H1 (cell line): ENCODE results near the gene ZBTB20. TPM values are rescaled to one million over a fixed set of nuclear protein-coding genes. Genes with fewer than 3 reads are reported as not detected.

ENCODE experiments used
- CTCF ChIA-PET: fragments of 300-600 bp; sonication (Branson Sonifier 250); formaldehyde crosslinking; loops from one replicate; lab custom pipeline; 2021; ENCODE audit not compliant: partially characterized antibody; lab: Charles Lee
- POLR2A ChIA-PET: fragments of 300-600 bp; sonication (Branson Sonifier 250); formaldehyde crosslinking; loops from one replicate; lab custom pipeline; 2021; ENCODE audit warnings: inconsistent platforms; ENCODE audit not compliant: partially characterized antibody; lab: Charles Lee
- DNase-seq, 2 experiments: peaks; one replicate each; pipeline versions ENCODE4 v3.0.0 to v3.0.0-alpha.2; 2010 to 2022; ENCODE audit warnings: low spot score in 2 of 2, low read depth in 1 of 2, mixed read lengths in 1 of 2
- FAIRE-seq: peaks from 2 replicates; lab custom pipeline; 2011; peaks lifted over from hg19 to GRCh38; lab: Jason Lieb, UNC
- H2AFZ ChIP-seq: 2 replicates; pipeline ENCODE4 v1.8.1; 2012; ENCODE audit warnings: low read length, inconsistent platforms
- H2AK5ac ChIP-seq: 2 replicates; pipeline ENCODE4 v1.6.1; 2013; ENCODE audit warnings: low read depth, low read length
- H2BK120ac ChIP-seq: replicated peaks from 2 replicates; pipeline ENCODE3; 2013; ENCODE audit warnings: low read depth, low read length, inconsistent platforms
- H2BK12ac ChIP-seq: 2 replicates; pipeline ENCODE4 v1.6.1; 2013; ENCODE audit warnings: low read depth, low read length
- H2BK15ac ChIP-seq: 2 replicates; pipeline ENCODE4 v1.6.1; 2013; ENCODE audit warnings: low read length
- H2BK20ac ChIP-seq: 2 replicates; pipeline ENCODE4 v1.6.1; 2013; ENCODE audit warnings: low read length
- H2BK5ac ChIP-seq: 2 replicates; pipeline ENCODE4 v1.6.1; 2013; ENCODE audit warnings: low read depth, low read length
- H3K14ac ChIP-seq: 2 replicates; pipeline ENCODE4 v1.6.1; 2013; ENCODE audit warnings: inconsistent platforms; ENCODE audit not compliant: insufficient read length
- H3K18ac ChIP-seq: 2 replicates; pipeline ENCODE4 v1.6.1; 2013; ENCODE audit warnings: low read length; ENCODE audit errors: extremely low read depth
- H3K23ac ChIP-seq: 2 replicates; pipeline ENCODE4 v1.6.1; 2013; ENCODE audit warnings: inconsistent platforms; ENCODE audit not compliant: insufficient read length
- H3K23me2 ChIP-seq: 2 replicates; pipeline ENCODE4 v1.6.1; 2013; ENCODE audit warnings: low read depth, low read length
- H3K27ac ChIP-seq: 2 replicates; pipeline ENCODE4 v1.6.1; 2011; ENCODE audit warnings: low read depth, low read length, inconsistent platforms
- H3K27me3 ChIP-seq, 4 experiments: replicated peaks in 1 of 4; 1 replicate in 1 of 4; 2 replicates in 3 of 4; pipeline versions ENCODE4 v1.6.1 to v1.8.1; 2011 to 2013; ENCODE audit warnings: low read length in 3 of 4, mild to moderate bottlenecking in 3 of 4, inconsistent platforms in 2 of 4, mixed read lengths in 2 of 4, moderate library complexity in 1 of 4; ENCODE audit not compliant: control insufficient read depth in 3 of 4, insufficient read depth in 3 of 4; ENCODE audit errors: extremely low read depth in 1 of 4
- H3K36me3 ChIP-seq, 4 experiments: 2 replicates each; pipeline versions ENCODE4 v1.6.1 to v1.8.1; 2011 to 2013; ENCODE audit warnings: mild to moderate bottlenecking in 4 of 4, low read length in 3 of 4, moderate library complexity in 2 of 4, control low read depth in 1 of 4, inconsistent platforms in 1 of 4; ENCODE audit not compliant: insufficient read depth in 4 of 4, control insufficient read depth in 2 of 4
- H3K4ac ChIP-seq: replicated peaks from 2 replicates; pipeline ENCODE3; 2013; ENCODE audit warnings: low read length, low read depth, mixed read lengths, inconsistent platforms; ENCODE audit not compliant: insufficient read length
- H3K4me1 ChIP-seq, 4 experiments: replicated peaks in 1 of 4; 1 replicate in 1 of 4; 2 replicates in 3 of 4; pipeline versions ENCODE4 v1.6.1 to v1.8.1; 2011 to 2013; ENCODE audit warnings: low read length in 3 of 4, inconsistent platforms in 2 of 4, mixed read lengths in 1 of 4; ENCODE audit not compliant: insufficient read depth in 4 of 4, control insufficient read depth in 3 of 4
- H3K4me2 ChIP-seq, 2 experiments: 2 replicates each; pipeline versions ENCODE4 v1.6.1 to v1.8.1; 2011 to 2013; ENCODE audit warnings: low read depth in 2 of 2, low read length in 2 of 2, control low read depth in 1 of 2, inconsistent platforms in 1 of 2, mild to moderate bottlenecking in 1 of 2; ENCODE audit not compliant: insufficient read depth in 1 of 2
- H3K4me3 ChIP-seq, 4 experiments: fragments of 200-600, 300-600 bp in 1 of 4; sonication (generic), shearing (Covaris generic), sonication (Bioruptor Twin) in 1 of 4; 2 replicates each; pipeline versions ENCODE4 v1.5.1 to v1.8.1; 2011 to 2016; ENCODE audit warnings: low read length in 4 of 4, low read depth in 3 of 4, control low read depth in 2 of 4, inconsistent platforms in 2 of 4, mild to moderate bottlenecking in 2 of 4, mixed read lengths in 1 of 4, moderate library complexity in 1 of 4; ENCODE audit not compliant: insufficient read depth in 2 of 4; ENCODE audit errors: extremely low read depth in 1 of 4
- H3K56ac ChIP-seq: replicated peaks from 2 replicates; pipeline ENCODE3; 2013; ENCODE audit warnings: low read depth, mild to moderate bottlenecking, mixed read lengths, low read length, inconsistent platforms; ENCODE audit not compliant: insufficient read length
- H3K79me1 ChIP-seq: 2 replicates; pipeline ENCODE4 v1.6.1; 2013; ENCODE audit warnings: low read depth, low read length, control low read depth
- H3K79me2 ChIP-seq, 2 experiments: 2 replicates each; pipeline versions ENCODE4 v1.6.1 to v1.8.1; 2012 to 2013; ENCODE audit warnings: low read length in 2 of 2, mild to moderate bottlenecking in 2 of 2, inconsistent platforms in 1 of 2; ENCODE audit not compliant: insufficient read depth in 2 of 2, control insufficient read depth in 1 of 2
- H3K9ac ChIP-seq, 4 experiments: replicated peaks in 1 of 4; 1 replicate in 1 of 4; 2 replicates in 3 of 4; pipeline versions ENCODE4 v1.6.1 to v1.8.1; 2011 to 2013; ENCODE audit warnings: low read depth in 3 of 4, low read length in 3 of 4, control low read depth in 2 of 4, mild to moderate bottlenecking in 2 of 4, moderate library complexity in 2 of 4, inconsistent platforms in 1 of 4; ENCODE audit errors: extremely low read depth in 1 of 4
- H3K9me3 ChIP-seq, 2 experiments: 2 replicates each; pipeline versions ENCODE4 v1.6.1 to v1.8.1; 2012 to 2013; ENCODE audit warnings: mild to moderate bottlenecking in 2 of 2, moderate library complexity in 2 of 2, control low read depth in 1 of 2, inconsistent platforms in 1 of 2, low read depth in 1 of 2, low read length in 1 of 2, mixed read lengths in 1 of 2; ENCODE audit not compliant: insufficient read depth in 2 of 2
- H4K20me1 ChIP-seq, 2 experiments: replicated peaks in 1 of 2; 2 replicates each; pipeline versions ENCODE3 to v1.8.1; 2011 to 2013; ENCODE audit warnings: inconsistent platforms in 2 of 2, low read length in 2 of 2, mild to moderate bottlenecking in 1 of 2; ENCODE audit not compliant: insufficient read depth in 2 of 2, control insufficient read depth in 1 of 2
- H4K5ac ChIP-seq: 2 replicates; pipeline ENCODE4 v1.6.1; 2013; ENCODE audit warnings: low read length, low read depth, mixed read lengths, inconsistent platforms; ENCODE audit not compliant: insufficient read length
- H4K8ac ChIP-seq: 2 replicates; pipeline ENCODE4 v1.8.0; 2013; ENCODE audit warnings: mild to moderate bottlenecking, moderate library complexity, low read length, inconsistent platforms; ENCODE audit not compliant: insufficient read depth; ENCODE audit errors: extremely low read depth
- H4K91ac ChIP-seq: replicated peaks from 2 replicates; pipeline ENCODE3; 2013; ENCODE audit warnings: low read length, mixed read lengths, inconsistent platforms; ENCODE audit not compliant: insufficient read length
- TCF12 ChIP-seq: IDR thresholded peaks from 2 replicates; pipeline ENCODE4 v1.6.1; 2011; ENCODE audit warnings: low read depth, mild to moderate bottlenecking, low read length
- WGBS, 2 experiments: shearing (Covaris generic) in 1 of 2; methylation state at CpG; one replicate each; pipeline versions ENCODE4 v1.1.6 to v1.1.7; 2013 to 2015; ENCODE audit warnings: low lambda C conversion rate in 2 of 2, mixed read lengths in 2 of 2, inconsistent platforms in 1 of 2, low coverage in 1 of 2, missing lambda C conversion rate in 1 of 2; ENCODE audit not compliant: insufficient replicate concordance in 2 of 2, insufficient coverage in 1 of 2, insufficient read length in 1 of 2; ENCODE audit errors: extremely low coverage in 1 of 2, missing lambda C conversion rate in 1 of 2; 5-methylcytosine and 5-hydroxymethylcytosine counted together
- polyA plus RNA-seq, 7 experiments: library from polyadenylated mRNA; depleted of rRNA in 3 of 7; stranded (reverse) in 5 of 7; unstranded in 2 of 7; fragments of >200 nt in 5 of 7; fragments of 200-250 nt in 2 of 7; gene quantifications; 1 replicate in 5 of 7; 2 replicates in 1 of 7; 4 replicates in 1 of 7; pipeline versions ENCODE4 v1.2.1 to v1.2.3, GENCODE V29; 2011 to 2013; ENCODE audit warnings: missing spikeins in 2 of 7, mixed read lengths in 2 of 7
- total RNA-seq: library from RNA; stranded (reverse); fragmentation: NEBNext Ultra II Directional; extraction: Animal tissue kit (Norgen Biotek cat#: 25700); gene quantifications from 2 replicates; pipeline ENCODE4 v1.2.1, GENCODE V29; 2021
- TF ChIP-seq, protein P1 (sequence below): IDR thresholded peaks from 2 replicates; pipeline ENCODE4 v1.6.1; 2012; ENCODE audit warnings: inconsistent platforms

The ZBTB20 gene
- total and polyA plus RNA-seq, 2 of the 8 experiments (the other 6 are each of a cell fraction or from before 2014, with no cell fraction given), result 0.35 to 1.3 TPM

- POLR2A ChIA-PET, result no interaction called here
- no peak for FAIRE-seq
- no peak overlapping the region for H3K23ac ChIP-seq
- DNase-seq, result no peak
- no peak for TF ChIP-seq TCF12
- TF ChIP-seq, protein P1, sequence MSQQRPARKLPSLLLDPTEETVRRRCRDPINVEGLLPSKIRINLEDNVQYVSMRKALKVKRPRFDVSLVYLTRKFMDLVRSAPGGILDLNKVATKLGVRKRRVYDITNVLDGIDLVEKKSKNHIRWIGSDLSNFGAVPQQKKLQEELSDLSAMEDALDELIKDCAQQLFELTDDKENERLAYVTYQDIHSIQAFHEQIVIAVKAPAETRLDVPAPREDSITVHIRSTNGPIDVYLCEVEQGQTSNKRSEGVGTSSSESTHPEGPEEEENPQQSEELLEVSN, result no peak
- H2AFZ ChIP-seq, result no peak overlapping the region
- H3K36me3 ChIP-seq, result no peaks in the 10 kb centered on the region
- H3K79me1 ChIP-seq, result no peaks in the 10 kb centered on the region
- no peaks in the 10 kb centered on the region; the same call in 1 of the 2 replicates for H3K23me2 ChIP-seq
- H4K20me1 ChIP-seq, result no peaks in the 10 kb centered on the region
- H3K27ac ChIP-seq, result no peak overlapping the region
- no peak overlapping the region for H4K8ac ChIP-seq
- H3K79me2 ChIP-seq, result no peaks in the 10 kb centered on the region
- no peak overlapping the region for H4K5ac ChIP-seq
- H2BK15ac ChIP-seq, result no peak overlapping the region
- CTCF ChIA-PET, result interaction anchor here (1.1 to 4.8 kb wide), 4 partner anchors 9 to 55 kb away, joined by 4 to 38 read pairs (median 4); no protein-coding TSS in a partner anchor
- no peak overlapping the region for H3K14ac ChIP-seq
- H2BK120ac ChIP-seq, result no peak overlapping the region
- no peak overlapping the region for H2BK12ac ChIP-seq
- no peaks in the 10 kb centered on the region for H3K27me3 ChIP-seq
- no peaks in the 10 kb centered on the region for H3K4me1 ChIP-seq
- H4K91ac ChIP-seq, result no peak overlapping the region
- H3K9ac ChIP-seq, result no peak overlapping the region
- H2AK5ac ChIP-seq, result no peak overlapping the region
- H3K56ac ChIP-seq, result no peak overlapping the region
- H3K18ac ChIP-seq, result no peak overlapping the region
- H3K9me3 ChIP-seq, result no peaks in the 10 kb centered on the region
- no peak overlapping the region for H3K4me3 ChIP-seq
- H3K4me2 ChIP-seq, result no peak overlapping the region
- 90% methylated on average over 2 of the region's 2 CpGs; no CpG with 5 or more reads in 1 of the 2 experiments for WGBS, 2 experiments
- H3K4ac ChIP-seq, result no peak overlapping the region
- H2BK5ac ChIP-seq, result no peak overlapping the region
- no peak overlapping the region for H2BK20ac ChIP-seq
These were observed 709.2 kb downstream of the ZBTB20 start for GRCh38 chr3:114437897-114438296.
